Panc1 (cell line): ENCODE results near the gene CHTF18. TPM values are rescaled to one million over a fixed set of nuclear protein-coding genes. Genes with fewer than 3 reads are reported as not detected.

Experiments used
- ATAC-seq: fragments of 200-7000 bp; cut with Tn5 transposase; 2 replicates; pipeline ENCODE4 v1.9.1; 2020; ENCODE audit warnings: mild to moderate bottlenecking, moderate library complexity
- BruUV-seq: library from RNA; stranded (reverse); fragments of 400-500 nt; replicated peaks from 2 replicates; lab custom pipeline; 2021; lab: Mats Ljungman, UMichigan
- CTCF ChIA-PET: fragments of 300-600 bp; sonication (Branson Sonifier 250); formaldehyde crosslinking; loops from one replicate; lab custom pipeline; 2022; ENCODE audit warnings: antibody characterized with exemption; lab: Charles Lee
- POLR2A ChIA-PET: fragments of 300-600 bp; sonication (Branson Sonifier 250); formaldehyde crosslinking; loops from one replicate; lab custom pipeline; 2022; ENCODE audit warnings: antibody characterized with exemption; lab: Charles Lee
- DNase-seq: peaks from one replicate; pipeline ENCODE4 v3.0.0-alpha.2; 2010; ENCODE audit warnings: low read depth, low spot score
- H3K27ac ChIP-seq: 2 replicates; pipeline ENCODE4 v1.5.1; 2011; ENCODE audit warnings: mild to moderate bottlenecking, low read length, inconsistent platforms
- H3K27me3 ChIP-seq: fragments of 200-500 bp; sonication (Bioruptor generic); 2 replicates; pipeline ENCODE4 v1.6.0; 2014; ENCODE audit warnings: low read length, inconsistent platforms; ENCODE audit not compliant: control insufficient read depth, insufficient read depth
- H3K36me3 ChIP-seq: fragments of 200-500 bp; sonication (Bioruptor generic); 2 replicates; pipeline ENCODE4 v1.5.1; 2014; ENCODE audit warnings: inconsistent platforms, mild to moderate bottlenecking, low read length, moderate library complexity; ENCODE audit not compliant: control insufficient read depth, insufficient read depth
- H3K4me1 ChIP-seq: 2 replicates; pipeline ENCODE4 v1.5.1; 2011; ENCODE audit warnings: inconsistent platforms, mild to moderate bottlenecking, low read length, moderate library complexity; ENCODE audit not compliant: control insufficient read depth, insufficient read depth
- H3K4me3 ChIP-seq, 2 experiments: 2 replicates each; pipeline ENCODE4 v1.5.1; 2011 to 2012; ENCODE audit warnings: low read depth in 2 of 2, low read length in 2 of 2, mild to moderate bottlenecking in 2 of 2, inconsistent platforms in 1 of 2, moderate library complexity in 1 of 2
- H3K9me3 ChIP-seq: fragments of 200-500 bp; sonication (Bioruptor generic); 2 replicates; pipeline ENCODE4 v1.5.1; 2014; ENCODE audit warnings: low read depth, mild to moderate bottlenecking, inconsistent platforms, low read length, moderate library complexity; ENCODE audit not compliant: control insufficient read depth, insufficient read depth
- POLR2AphosphoS5 ChIP-seq: IDR thresholded peaks from 2 replicates; pipeline ENCODE4 v1.6.1; 2012; ENCODE audit warnings: mild to moderate bottlenecking, low read depth, low read length, moderate library complexity
- SIN3A ChIP-seq: IDR thresholded peaks from 2 replicates; pipeline ENCODE4 v1.6.1; 2012; ENCODE audit warnings: low read depth, mild to moderate bottlenecking, low read length, moderate library complexity, borderline replicate concordance; ENCODE audit not compliant: insufficient read depth
- TCF7L2 ChIP-seq: IDR thresholded peaks from 2 replicates; pipeline ENCODE4 v1.6.1; 2011; ENCODE audit warnings: mild to moderate bottlenecking, low read depth, low read length, inconsistent platforms
- in situ Hi-C: cut with HindIII; loops from 2 replicates; pipeline ENCODE4 v1.10.0; 2016; ENCODE audit warnings: low sequenced_read_pairs, low pct_unique_long_range_greater_than_20kb
- intact Hi-C: fragments of 100-400 bp; cut with micrococcal nuclease; formaldehyde crosslinking; loops from one replicate; pipeline ENCODE4 v1.10.0; 2022; ENCODE audit not compliant: unreplicated experiment
- total RNA-seq: library from RNA; stranded (reverse); gene quantifications from one replicate; pipeline ENCODE4 v1.2.1, GENCODE V29; 2021; ENCODE audit not compliant: unreplicated experiment
- TF ChIP-seq, protein P1 (sequence below): fragments of 450-650 bp; IDR thresholded peaks from 2 replicates; pipeline ENCODE4 v1.5.1; 2017; ENCODE audit warnings: mild to moderate bottlenecking
- TF ChIP-seq, protein P2 (sequence below), 2 experiments: IDR thresholded peaks; 2 replicates each; pipeline ENCODE4 v1.6.1; 2011 to 2012; ENCODE audit warnings: low read depth in 2 of 2, control low read depth in 1 of 2, low read length in 1 of 2, mild to moderate bottlenecking in 1 of 2, moderate library complexity in 1 of 2; ENCODE audit not compliant: insufficient read depth in 1 of 2

Gene CHTF18
- total RNA-seq, 1 experiment from 2014 or later = 118 TPM

DNA sequence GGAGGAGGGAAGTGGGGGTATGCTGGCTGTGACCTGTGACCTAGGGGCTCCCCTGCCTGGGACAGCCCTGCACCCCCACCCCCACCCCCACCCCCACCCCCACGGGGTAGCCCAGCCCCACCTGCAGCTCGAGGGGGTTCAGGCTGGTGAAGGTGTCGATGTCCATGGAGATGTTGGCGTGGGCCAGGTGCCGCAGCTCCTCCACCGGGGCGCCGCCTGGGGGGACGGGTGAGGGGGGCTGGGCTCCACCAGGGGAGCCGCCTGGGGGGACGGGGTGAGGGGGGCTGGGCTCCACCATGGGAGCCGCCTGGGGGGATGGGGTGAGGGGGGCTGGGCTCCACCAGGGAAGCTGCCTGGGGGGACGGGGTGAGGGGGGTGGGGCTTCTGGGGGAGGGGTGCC, 18.0 kb upstream of the CHTF18 start:
- ATAC-seq = no peak
- CTCF ChIA-PET = no interaction called here
- H3K27me3 ChIP-seq = no peaks in the 10 kb centered on the region
- TF ChIP-seq, protein P1, sequence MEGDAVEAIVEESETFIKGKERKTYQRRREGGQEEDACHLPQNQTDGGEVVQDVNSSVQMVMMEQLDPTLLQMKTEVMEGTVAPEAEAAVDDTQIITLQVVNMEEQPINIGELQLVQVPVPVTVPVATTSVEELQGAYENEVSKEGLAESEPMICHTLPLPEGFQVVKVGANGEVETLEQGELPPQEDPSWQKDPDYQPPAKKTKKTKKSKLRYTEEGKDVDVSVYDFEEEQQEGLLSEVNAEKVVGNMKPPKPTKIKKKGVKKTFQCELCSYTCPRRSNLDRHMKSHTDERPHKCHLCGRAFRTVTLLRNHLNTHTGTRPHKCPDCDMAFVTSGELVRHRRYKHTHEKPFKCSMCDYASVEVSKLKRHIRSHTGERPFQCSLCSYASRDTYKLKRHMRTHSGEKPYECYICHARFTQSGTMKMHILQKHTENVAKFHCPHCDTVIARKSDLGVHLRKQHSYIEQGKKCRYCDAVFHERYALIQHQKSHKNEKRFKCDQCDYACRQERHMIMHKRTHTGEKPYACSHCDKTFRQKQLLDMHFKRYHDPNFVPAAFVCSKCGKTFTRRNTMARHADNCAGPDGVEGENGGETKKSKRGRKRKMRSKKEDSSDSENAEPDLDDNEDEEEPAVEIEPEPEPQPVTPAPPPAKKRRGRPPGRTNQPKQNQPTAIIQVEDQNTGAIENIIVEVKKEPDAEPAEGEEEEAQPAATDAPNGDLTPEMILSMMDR = no peak
- TF ChIP-seq, protein P2, sequence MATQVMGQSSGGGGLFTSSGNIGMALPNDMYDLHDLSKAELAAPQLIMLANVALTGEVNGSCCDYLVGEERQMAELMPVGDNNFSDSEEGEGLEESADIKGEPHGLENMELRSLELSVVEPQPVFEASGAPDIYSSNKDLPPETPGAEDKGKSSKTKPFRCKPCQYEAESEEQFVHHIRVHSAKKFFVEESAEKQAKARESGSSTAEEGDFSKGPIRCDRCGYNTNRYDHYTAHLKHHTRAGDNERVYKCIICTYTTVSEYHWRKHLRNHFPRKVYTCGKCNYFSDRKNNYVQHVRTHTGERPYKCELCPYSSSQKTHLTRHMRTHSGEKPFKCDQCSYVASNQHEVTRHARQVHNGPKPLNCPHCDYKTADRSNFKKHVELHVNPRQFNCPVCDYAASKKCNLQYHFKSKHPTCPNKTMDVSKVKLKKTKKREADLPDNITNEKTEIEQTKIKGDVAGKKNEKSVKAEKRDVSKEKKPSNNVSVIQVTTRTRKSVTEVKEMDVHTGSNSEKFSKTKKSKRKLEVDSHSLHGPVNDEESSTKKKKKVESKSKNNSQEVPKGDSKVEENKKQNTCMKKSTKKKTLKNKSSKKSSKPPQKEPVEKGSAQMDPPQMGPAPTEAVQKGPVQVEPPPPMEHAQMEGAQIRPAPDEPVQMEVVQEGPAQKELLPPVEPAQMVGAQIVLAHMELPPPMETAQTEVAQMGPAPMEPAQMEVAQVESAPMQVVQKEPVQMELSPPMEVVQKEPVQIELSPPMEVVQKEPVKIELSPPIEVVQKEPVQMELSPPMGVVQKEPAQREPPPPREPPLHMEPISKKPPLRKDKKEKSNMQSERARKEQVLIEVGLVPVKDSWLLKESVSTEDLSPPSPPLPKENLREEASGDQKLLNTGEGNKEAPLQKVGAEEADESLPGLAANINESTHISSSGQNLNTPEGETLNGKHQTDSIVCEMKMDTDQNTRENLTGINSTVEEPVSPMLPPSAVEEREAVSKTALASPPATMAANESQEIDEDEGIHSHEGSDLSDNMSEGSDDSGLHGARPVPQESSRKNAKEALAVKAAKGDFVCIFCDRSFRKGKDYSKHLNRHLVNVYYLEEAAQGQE (IDR thresholded peaks at IDR 0.05; ENCODE audit: insufficient read depth in 1 of 2, low read depth in 2 of 2, low read length in 1 of 2) = no peak
- TF ChIP-seq TCF7L2 (no peak), SIN3A (no peak), POLR2AphosphoS5 (no peak)
- POLR2A ChIA-PET = no interaction called here
- BruUV-seq = no TSS peak
- in situ Hi-C loops = no loop called here
- no peak overlapping the region for H3K4me3 ChIP-seq
- H3K9me3 ChIP-seq = no peaks in the 10 kb centered on the region
- no peak overlapping the region for H3K27ac ChIP-seq
- DNase-seq = no peak
- intact Hi-C loops = no loop called here
- no peaks in the 10 kb centered on the region; the same call in 1 of the 2 replicates for H3K4me1 ChIP-seq
- H3K36me3 ChIP-seq = no peaks in the 10 kb centered on the region

DNA sequence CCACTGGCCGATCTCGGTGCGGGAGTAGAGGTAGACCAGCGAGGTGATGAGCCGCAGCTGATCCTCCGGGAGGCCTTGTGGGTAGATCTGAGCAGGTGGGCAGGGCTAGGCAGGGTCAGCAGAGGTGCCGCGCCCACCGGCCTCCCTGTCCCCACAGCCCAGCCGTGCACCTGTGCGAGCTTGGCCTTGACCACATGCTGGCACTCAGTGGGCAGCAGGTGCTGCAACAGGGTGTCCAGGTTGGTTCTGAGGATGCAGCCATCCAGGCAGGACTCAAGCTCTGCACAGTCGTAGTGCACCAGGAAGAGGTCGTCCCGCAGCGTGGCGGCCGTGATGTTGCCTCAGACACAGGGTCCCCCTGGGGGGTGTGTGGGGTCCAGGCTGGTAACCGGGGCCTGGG, 15.5 kb upstream of the CHTF18 start:
- H3K27ac ChIP-seq = no peak overlapping the region
- DNase-seq = no peak
- no peak overlapping the region for H3K4me3 ChIP-seq
- ChIA-PET CTCF (interaction anchor here (0.6 kb wide), 1 partner anchor 106 kb away, joined by 6 read pairs; no protein-coding TSS in a partner anchor), POLR2A (interaction anchor here (0.7 kb wide), 1 partner anchor 12 kb away, joined by 5 read pairs; no protein-coding TSS in a partner anchor)
- H3K4me1 ChIP-seq = peaks cover 5% of the 10 kb centered on the region
- H3K36me3 ChIP-seq = no peaks in the 10 kb centered on the region
- intact Hi-C loops (no loop called here), in situ Hi-C loops (no loop called here)
- H3K27me3 ChIP-seq = no peaks in the 10 kb centered on the region
- no peak for ATAC-seq
- TF ChIP-seq TCF7L2 = no peak
- no peak for TF ChIP-seq SIN3A
- TF ChIP-seq POLR2AphosphoS5 = no peak
- TF ChIP-seq, protein P1 = no peak
- TF ChIP-seq, protein P2 (IDR thresholded peaks at IDR 0.05; ENCODE audit: insufficient read depth in 1 of 2, low read depth in 2 of 2, low read length in 1 of 2) = no peak
- no TSS peak for BruUV-seq
- no peaks in the 10 kb centered on the region for H3K9me3 ChIP-seq
